C1 segment of cervical spinal cord (tissue), 14 donors: ENCODE data around the gene PAPPA2.
"Not testable (repeated sequence)": the region's sequence is repeated elsewhere in the genome, so short reads cannot be mapped to it uniquely, and the experiment has no call there.

ENCODE experiments used
- DNase-seq, 14 donors: peaks; one replicate each; lab custom pipeline; 2025; lab: John Stamatoyannopoulos, UW

The PAPPA2 gene

DNA sequence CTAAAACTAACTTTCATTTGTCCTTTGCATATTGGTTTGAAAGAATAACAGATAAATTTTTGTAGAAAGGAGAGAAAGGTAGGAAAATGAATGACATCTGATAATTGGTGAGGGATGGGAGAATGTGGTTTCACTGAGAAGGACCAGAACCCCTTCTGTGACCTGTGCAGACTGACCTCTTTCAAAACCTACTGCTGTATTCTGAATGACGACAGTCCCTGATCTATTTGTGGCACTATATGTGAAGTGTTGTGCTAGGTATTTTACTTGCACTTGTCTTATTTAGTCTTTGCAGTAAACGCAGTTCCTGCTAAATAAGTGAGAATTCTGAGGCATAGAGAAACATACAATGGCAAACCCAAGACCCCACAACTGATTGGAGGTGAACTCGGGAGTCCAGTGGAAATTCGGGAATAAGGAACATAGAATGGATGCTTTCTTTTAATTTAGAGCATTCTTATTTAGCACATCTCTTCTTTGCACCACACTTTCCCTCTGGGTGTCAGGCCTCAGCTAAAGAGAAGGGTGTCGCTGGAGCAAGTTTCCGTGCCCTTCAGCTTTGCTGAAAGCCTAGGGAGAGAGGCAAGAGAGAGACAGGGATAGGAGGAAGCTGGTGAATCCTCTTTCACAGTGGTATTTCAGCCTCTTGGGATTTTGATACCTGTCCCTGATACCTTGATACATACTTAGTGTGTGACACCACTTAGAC lies 230.2 kb downstream of the PAPPA2 start:
- DNase-seq = peak in 1 of 14 donors; percentile 27

DNA sequence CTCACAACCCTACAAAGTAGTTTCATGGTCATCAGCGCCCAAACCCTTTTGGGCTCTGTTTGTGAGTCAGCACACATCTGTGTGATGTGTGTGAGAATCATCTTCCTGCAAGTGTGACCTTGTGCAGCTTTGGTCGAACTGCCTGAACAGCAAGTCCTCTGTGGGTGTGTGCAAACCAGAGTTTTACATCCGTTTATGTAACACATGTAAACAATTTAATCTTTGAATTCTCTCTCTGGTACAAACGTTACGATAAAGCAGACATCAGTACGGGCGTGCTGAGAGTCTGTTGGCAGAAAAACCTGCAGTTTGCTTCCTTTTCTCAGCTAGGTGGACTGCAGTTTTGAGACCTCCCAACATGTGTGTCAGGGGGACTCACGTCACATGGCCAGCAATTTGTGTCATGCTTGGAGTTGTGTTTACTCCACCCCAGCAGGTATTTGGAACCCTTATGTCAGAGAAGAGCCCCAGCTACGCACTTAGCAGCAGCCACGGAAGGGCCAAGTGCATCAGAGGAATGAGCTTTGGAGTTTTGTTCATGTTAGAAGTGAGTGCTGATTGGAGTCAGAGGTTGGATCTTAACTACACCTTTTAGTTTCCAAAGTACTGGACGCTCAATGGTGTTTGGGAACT lies 230.8 kb downstream of the PAPPA2 start:
- no peak for DNase-seq

DNA sequence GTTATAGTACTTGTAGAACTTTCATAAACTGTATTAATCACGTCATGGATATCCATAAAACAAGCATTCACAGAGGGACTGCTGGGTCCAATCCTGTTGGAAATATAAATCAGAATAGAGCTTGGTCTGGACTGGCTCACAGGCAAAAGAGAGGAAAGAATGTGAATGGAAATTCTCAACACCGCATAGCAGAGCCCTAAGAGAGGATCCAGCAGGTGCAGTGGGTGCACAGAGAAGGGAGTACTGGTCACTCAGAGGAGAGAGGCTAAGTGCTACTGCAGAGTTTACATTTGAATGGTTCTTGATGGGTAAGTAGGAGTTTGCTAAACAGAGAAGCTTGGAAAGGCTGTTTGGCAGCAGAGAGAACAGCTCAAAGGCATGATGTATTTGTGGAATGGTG lies 231.7 kb downstream of the PAPPA2 start:
- DNase-seq = no peak

DNA sequence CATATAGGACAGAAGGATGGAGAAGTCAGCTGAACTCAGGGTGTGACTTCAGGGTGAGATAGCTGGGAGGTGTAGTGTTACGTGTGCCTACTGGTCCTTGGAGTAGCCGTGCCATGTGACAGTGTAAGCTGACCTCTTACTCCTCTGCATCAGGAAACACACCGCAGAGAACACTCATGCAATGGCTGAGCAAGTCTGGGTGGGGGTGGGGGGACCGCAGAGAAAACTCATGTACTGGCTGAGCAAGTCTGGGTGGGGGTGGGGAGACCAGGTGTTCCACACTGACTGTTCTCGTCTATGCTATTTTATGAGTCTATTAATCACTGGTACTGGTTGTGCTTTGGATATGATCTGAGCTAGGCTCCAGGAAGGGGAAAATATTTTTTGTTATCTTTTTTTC lies 233.1 kb downstream of the PAPPA2 start:
- DNase-seq = no peak

DNA sequence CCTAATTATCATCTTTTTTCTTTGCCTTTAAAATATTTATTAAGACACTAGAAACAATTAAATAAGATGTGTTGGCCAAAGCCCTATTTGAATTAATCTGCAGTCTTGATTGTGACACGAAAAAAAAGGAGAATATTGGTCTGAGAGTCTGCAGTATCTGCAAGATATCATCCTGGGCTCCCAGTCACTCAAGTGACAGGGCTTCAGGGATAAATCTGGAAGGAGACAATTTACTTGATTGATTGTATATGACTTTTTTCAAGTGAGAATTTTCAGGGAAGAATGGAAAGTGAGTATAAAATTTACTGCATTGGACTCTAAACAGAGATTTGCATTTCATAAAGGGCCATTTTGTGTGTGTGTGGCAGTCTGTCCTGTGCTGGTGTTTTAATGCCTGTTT lies 233.7 kb downstream of the PAPPA2 start:
- no peak for DNase-seq

DNA sequence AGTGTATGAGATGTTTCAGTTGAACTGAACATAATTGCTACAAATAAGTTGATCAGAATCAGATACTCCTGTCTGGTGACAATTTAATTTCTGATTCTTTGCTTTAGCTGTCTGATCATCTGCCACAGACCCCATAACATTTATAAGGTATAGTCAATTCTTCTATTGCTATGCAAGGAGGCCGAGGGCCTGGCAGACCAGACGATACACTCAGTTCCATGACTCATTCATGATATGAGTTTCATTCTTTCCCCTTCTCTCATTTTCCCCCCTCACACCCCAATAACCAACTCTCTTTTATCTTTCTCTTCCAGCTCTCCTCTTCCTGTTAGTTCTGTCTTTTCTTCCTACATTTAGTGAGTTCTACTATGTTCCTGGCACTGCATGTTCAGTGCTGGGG lies 236.8 kb downstream of the PAPPA2 start:
- no peak for DNase-seq

DNA sequence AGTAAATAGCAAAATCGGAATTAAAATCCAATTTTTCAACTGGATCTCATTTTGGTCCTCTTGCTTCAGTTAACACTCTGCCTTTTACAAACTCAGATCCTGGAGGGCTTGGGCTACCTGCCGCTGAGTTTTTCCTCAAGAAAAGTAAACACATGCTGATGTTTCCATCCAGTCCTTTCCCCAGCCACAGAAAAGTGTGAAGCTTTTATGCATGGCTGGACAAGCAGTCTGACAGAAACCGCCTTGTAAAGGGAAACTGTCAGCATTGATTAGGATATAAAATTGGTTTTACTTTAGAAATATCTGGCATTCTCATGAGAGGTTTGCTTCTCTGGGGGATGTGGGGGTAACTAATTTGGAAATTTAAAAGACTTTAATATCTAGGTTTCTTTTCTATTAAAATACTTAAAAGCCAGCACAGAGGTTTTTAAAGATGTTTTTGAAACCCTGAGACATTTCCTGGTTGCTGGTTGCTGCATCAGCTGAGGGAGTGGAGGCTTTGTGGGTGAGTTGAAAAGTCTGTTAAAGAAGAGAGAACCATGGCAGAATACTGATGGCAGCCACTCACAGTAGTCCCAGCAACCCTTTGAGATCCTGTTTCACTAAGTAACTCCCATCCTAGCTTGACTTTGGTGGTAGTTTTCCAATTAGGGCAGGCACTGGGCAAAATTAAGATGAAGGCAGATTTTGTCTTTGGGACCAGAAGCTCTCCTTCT lies 238.3 kb downstream of the PAPPA2 start:
- no peak for DNase-seq

DNA sequence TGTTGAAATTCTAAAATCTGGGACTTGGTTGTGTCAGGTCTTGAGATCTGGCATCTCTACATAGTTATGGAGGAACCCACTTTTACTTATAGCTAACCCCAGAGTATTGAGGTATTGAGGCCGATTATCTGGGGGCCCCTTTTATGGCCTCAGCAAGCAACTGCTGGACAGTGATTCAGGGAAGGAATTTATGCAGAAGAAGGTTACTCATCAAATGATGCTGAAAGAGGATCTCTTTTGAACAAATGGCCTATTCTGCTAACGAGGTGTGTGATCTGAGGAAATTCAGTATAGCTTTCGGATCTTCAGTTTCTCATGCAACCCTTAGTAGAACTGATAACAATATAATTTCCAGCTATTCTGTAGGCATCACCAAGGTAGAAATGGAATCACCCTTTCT lies 239.9 kb downstream of the PAPPA2 start:
- no peak for DNase-seq

- no peak for DNase-seq
Measured at GRCh38 chr1:176705585-176705984, 242.6 kb downstream of the PAPPA2 start.

- peak in 5 of 14 donors; percentile 5 to 74 (median 36) for DNase-seq
Measured at GRCh38 chr1:176717066-176717750, 254.2 kb downstream of the PAPPA2 start.

DNA sequence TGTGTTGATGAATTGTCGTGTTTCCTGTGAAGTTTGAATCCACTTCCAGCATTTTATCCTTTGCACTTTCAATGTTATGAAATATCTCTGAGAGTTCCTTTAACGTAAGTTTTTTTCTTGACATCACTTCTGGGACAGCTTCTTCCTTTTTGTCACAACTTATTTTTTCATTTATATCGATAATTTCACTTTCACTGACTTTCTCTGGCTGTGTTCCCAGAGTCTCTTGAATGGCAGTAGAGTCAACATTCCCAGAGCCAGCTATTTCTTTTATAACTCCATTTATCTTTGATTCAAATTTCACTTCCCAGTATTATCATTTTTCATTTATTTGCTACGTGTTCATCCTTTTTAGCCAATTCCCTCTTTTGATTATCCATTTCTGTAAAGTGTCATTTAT lies 256.5 kb downstream of the PAPPA2 start:
- DNase-seq = no peak

- peak in 1 of 14 donors; percentile 43 for DNase-seq
Measured at GRCh38 chr1:176720838-176721237, 257.9 kb downstream of the PAPPA2 start.

DNA sequence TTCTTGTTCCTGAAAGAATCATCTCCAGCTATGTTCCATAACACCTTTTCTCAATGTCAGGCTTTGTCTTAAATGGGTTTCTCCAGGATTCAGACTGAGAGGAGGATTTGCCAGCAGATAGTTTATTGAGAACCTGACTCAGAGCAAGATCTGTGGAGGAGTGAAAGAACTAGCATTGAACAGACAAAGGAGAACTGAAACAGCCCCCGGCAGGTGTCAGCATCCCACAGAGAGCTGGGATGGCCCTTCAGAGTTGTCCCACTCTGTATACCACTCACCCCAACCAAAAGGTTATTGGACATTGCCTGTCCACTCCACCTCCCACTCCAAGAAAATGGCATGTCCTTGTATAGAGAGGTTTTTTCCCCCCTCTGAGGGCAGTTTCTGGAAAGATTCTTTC lies 270.7 kb downstream of the PAPPA2 start:
- no peak for DNase-seq

GRCh38 chr1:176735201-176735600 lies 272.2 kb downstream of the PAPPA2 start:
- no peak for DNase-seq

GRCh38 chr1:176736015-176736414 lies 273.0 kb downstream of the PAPPA2 start:
- no peak for DNase-seq

GRCh38 chr1:176741181-176741580 lies 278.2 kb downstream of the PAPPA2 start:
- DNase-seq = no peak

DNA sequence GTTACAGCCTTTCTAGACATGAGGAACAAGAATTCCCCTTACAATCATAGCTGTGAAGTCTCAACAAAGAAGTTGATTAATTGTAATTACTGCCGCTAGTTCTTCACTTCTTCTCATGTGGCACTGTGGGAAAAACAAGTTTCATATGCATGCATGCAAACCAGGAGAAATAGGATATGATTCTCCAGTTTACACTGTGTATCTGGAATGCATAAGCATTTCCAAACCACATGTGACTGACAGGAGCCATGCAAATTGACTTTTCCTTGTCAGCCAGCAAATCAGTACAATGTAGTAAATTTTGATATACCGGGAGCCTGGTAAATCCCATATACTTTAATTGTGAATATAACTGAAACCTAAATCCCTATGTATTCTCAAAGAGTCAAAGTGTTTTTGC lies 279.3 kb downstream of the PAPPA2 start:
- DNase-seq = no peak

DNA sequence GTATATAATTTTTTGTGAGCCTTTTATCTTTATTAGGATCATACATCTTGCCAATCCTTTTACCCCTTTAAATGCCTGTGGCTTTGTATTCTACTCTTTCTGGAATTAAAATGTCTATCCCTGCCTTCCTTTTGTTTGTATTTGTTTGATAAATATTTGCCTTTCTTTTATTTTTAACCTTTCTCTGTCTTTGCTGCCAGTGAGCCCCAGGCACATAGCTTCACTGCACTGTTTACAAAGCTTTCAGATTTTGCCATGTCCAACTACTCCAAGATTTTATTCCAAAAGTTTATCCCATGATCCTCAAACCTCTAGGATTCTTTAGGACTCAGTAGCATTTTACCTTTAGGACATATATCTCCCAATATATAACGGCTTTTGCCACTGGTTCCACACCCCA lies 281.2 kb downstream of the PAPPA2 start:
- no peak for DNase-seq

- no peak for DNase-seq
Measured at GRCh38 chr1:176745945-176746344, 283.0 kb downstream of the PAPPA2 start.

DNA sequence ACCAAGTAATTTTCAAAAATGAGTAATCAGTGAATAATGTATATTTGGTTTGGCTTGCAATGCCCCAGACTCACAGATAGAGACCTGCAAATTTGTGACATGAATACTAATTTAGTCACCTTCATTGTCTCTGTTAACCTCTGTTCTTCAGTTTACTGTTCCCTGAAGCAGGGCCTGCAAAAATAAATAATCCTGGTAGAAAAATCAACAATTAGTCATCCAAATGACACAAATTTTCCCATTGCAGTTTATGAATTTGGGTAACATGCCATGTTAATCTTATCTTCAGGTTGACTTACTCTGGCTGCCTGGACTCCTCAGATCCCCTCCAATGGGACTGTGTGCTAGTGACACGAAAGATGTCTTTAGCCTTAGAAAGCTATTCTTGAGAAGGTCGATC lies 289.5 kb downstream of the PAPPA2 start:
- no peak for DNase-seq

DNA sequence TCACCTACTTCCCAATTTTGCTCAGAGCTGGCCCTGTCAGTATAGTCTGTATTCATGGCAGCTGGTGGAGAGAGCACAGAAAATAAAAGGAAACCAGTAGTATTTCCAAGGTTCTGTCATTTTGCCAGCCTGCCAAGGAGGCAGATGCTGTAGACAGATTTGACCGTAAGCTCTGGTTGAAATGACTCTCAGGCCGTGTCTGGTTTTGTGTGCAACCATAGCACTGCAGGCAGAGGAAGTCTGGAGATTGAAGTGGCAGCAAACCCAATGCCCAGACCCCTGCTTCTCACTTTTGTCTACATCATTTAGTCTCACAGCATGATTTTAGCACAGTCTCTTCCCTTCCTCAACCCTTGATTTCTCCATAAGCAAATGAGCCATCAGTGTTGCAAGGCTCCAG lies 291.7 kb downstream of the PAPPA2 start:
- peak in 1 of 14 donors; percentile 78 for DNase-seq

GRCh38 chr1:176756817-176757216 lies 293.8 kb downstream of the PAPPA2 start:
- DNase-seq = not testable (repeated sequence)
